Inflammatory macrophage treated with lipopolysaccharide for 4 hours (primary cell): ENCODE data around the gene MYO3B.
A peak's percentile ranks its signal among the peaks of the same experiment; 100 is the strongest.
"Not testable (repeated sequence)": the region's sequence is repeated elsewhere in the genome, so short reads cannot be mapped to it uniquely, and the experiment has no call there.

Experiments used
- DNase-seq: peaks from one replicate; pipeline ENCODE4 v3.0.0-alpha.2; 2020

The MYO3B gene

DNA sequence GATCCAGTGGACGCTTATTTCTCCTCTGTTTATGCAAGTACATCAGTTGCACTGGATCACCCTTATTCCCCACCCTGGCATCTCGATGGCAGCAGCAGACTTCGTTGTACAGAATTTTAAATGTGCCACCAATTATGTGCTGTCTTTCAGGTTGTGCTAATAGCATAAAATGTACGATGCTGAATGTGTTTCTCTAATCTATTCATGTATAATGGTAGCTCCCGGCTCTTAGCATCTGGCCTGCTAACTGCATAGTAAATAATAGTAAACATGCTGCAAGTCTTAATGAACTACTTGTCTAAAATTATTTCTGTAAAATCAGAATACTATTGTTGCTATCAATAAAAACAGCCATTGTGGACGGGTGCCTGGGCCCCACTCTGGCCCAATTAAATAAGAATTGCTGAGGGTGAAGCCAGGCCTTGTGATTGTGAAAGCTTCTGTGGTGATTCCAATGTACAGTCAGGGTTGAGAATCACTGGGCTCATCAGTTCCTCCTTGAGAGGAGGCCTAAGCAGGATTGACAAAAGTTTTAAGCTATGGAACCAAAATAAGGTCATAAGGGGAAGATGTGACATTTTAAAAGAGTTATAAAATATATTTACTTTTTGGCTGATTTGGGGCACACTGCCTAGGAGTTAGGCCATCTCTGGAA lies 14.4 kb upstream of the MYO3B start:
- no peak for DNase-seq

DNA sequence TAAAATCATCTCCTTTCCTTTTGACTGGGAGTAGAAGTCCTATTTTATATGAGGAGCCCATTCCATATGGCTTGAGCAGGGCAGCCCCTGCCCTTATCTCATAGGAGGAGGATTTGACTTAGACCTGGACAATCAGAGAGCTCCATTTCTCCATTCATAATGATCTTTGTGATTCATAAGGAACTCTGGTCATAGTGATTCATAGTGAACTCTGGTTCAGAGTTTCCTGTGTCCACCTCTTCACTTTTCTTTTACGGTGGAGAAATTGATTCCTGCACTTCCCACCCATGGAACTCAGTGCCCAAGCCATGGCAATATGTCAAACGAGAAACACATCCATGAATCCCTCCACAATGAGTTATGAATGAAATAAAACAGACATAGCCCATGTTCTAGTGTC lies 12.8 kb upstream of the MYO3B start:
- no peak for DNase-seq

GRCh38 chr2:170166735-170167134 lies 11.2 kb upstream of the MYO3B start:
- DNase-seq = no peak

DNA sequence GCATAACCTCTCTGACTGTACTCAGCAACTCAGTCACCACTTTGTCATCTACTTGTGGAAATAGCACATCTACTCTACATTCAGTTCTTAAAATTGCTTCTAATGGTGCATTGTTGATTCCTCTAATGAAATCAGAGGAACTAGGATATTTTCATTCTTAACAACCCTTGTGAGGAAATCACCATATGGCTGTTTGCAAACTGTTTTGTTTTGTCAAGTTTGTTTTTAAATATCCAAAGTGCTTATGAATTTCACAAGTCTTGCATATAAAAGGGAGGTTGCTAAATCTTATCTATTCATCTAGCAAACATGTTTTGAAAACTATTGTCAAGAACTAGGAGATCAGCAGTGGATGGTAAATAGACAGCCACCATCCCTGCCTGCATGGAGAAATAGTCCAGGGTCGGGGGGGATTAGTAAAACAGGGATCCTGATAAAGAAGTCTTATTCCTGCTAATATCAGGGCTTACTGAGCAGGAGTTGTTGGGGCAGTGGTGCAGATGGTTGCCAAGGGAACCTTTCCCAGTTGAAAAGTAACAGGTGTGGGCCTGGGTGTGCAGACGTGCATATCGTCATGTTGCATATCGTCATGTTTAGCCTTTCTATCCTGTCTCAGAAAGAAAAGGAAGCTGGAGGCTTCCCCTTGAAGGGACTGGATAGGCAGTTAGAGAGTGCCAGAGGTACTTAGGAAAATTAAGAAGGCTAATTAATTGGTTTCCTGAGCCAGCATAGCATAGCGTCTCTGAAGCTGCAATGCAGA lies 7.5 kb upstream of the MYO3B start:
- DNase-seq = no peak

- DNase-seq = no peak
Measured at GRCh38 chr2:170176212-170176611, 1.7 kb upstream of the MYO3B start.

- no peak for DNase-seq
Measured at GRCh38 chr2:170180031-170180566, 2.2 kb downstream of the MYO3B start.

- no peak for DNase-seq
Measured at GRCh38 chr2:170181602-170182001, 3.7 kb downstream of the MYO3B start.

DNA sequence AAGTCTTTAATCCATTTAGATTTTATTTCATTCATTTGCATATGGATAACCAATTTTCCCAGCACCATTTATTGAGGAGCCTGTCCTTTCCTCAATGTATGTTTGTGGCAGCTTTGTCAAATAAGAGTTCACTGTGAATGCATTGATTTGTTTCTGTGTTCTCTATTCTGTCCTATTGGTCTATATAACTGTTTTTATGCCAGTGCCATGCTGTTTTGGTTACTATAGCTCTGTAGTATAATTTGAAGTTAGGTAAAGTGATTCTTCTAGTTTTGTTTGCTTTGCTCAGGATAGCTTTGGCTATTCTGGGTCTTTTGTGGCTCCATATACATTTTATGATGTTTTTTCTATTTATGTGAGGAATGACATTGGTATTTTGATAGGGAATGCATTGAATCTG lies 7.4 kb downstream of the MYO3B start:
- DNase-seq = no peak

DNA sequence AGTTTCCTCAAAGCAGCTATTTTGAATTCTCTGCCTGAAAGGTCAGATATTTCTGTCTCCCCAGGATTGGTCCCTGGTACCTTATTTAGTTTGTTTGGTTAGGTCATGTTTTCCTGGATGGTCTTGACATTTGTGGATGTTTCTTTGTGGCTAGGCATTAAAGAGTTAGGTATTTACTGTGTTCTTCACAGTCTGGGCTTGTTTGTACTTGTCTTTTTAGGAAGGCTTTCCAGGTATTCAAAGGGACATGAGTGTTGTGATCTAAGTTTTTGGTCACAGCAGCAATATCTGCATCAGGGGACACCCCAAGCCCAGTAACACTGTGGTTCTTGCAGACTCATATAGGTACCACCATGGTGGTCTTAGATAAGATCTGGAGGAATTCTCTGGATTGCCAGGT lies 11.8 kb downstream of the MYO3B start:
- no peak for DNase-seq

DNA sequence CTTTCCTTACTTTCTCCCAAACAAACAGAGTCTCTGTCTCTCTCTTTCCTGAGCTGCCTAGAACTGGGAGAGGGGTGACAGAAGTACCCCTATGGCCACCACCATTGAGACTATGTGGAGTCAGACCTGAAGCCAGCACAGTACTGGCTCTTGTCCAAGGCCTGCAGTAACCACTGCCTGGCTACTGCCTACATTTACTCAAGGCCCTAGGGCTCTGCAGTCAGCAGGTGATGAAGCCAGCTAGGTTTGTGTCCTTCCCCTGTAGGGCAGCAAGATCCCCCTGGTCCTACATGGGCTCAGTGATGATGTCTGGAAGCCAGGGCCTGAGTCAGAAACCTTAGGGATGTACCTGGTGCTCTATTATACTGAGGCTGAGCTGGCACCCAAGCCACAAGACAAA lies 12.2 kb downstream of the MYO3B start:
- no peak for DNase-seq

GRCh38 chr2:170191166-170191866 lies 13.4 kb downstream of the MYO3B start:
- DNase-seq = no peak

DNA sequence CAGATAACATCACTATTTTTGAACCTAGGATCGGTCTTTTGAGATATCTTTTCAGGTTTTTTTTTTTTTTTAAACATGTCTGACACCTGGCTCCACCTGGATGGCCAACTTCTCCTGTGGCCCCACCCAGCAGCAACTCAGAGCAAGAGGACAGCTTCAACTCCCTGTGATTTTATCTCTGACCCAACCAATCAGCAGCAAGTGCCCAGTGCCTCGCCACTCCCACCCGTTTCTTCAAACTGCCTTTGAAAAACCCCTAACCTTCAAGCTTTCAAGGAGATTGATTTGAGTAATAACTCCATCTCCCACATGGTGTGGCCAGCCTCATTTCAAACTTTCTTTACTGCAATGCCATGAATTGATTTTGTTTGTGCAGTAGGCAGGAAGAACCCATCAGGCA lies 19.0 kb downstream of the MYO3B start:
- no peak for DNase-seq

- no peak for DNase-seq
Measured at GRCh38 chr2:170201275-170201674, 23.3 kb downstream of the MYO3B start.

DNA sequence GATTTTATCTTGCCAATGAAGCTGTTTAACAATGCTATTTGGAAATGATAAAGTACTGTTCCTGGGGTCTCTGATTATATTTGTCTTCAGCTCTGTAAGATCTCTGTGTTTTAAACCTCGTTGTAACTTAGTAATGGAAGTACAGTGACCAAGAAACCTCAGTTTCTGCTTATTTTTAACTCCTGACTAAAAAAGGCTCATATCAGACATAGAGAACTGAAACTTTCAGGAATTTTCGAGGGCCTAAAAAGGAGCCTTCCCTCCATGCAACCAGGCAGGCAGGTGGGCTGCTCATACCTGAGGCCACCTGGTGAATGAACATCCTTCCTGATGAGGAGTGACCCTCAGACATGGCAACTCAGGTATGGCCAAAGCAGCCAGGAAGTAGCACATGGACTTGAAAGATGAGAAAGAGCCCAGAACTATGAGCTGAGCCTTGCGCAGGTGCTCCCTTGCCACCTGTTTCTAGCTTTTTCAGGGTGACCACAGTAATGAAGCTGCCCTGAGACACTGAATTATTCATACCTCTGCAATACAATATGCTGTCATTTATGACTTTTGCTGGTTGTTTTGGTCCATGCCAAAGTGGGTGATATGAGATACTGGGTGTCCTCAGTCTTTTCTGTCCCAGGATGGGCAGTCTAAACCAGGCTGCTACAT lies 23.9 kb downstream of the MYO3B start:
- DNase-seq = no peak

DNA sequence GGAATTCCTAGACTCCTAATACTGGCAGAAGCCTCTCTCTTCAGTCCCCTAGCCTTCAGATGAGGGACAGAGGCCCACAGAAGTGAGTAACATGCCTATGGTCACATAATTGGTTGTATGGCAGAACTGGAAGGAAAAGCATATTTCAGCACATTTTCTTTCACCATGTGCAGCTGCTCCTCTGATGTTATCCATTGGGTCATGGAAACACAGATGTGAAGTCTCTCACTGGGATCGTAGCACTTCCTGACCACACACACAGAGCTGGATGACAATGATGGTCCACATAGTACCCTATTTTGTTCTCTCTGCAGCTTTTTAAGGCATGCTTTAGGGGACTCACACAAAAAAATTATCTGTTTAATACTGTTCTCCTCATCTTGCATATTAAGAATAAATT lies 24.5 kb downstream of the MYO3B start:
- DNase-seq = no peak

GRCh38 chr2:170204298-170204951 lies 26.5 kb downstream of the MYO3B start:
- peak; percentile 32 for DNase-seq

DNA sequence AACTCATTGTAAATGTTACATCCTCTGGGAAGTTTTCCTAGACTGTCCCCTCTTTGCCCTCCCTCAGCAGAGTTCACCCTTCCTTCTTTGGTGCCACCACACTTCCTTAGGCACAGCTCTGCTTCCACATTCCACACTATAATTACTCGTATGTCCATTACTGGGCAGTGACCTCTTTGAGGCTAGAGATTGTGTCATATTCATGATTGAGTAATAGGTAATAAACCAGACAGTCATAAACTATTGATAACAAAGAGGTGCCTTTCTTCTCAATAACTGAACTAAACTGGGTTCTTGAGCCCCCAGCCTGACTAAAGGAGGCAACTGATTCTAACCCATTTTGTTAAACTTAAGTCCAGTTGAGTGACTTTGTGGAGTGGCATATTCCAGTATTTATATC lies 28.3 kb downstream of the MYO3B start:
- DNase-seq = peak; percentile 28

GRCh38 chr2:170206805-170207407 lies 29.0 kb downstream of the MYO3B start:
- DNase-seq = no peak

DNA sequence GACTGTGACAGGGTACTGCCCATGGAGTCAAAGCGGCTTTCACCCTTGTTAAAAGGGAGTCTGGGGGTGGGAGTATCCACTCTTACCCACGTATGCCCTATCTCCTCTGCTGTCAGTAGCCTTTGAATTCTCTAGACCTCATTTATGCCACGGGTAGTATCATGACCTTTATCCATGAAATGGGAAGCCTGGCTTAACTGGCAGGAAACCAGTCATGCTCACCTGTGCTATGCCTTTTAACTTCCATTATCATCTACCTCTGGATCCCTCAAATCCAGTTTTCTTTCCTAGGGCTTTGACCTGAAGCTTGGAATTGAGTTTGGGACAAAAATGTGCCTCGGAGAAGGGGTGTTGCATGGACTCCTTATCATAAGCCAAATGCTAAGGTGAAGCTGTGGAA lies 30.0 kb downstream of the MYO3B start:
- no peak for DNase-seq

DNA sequence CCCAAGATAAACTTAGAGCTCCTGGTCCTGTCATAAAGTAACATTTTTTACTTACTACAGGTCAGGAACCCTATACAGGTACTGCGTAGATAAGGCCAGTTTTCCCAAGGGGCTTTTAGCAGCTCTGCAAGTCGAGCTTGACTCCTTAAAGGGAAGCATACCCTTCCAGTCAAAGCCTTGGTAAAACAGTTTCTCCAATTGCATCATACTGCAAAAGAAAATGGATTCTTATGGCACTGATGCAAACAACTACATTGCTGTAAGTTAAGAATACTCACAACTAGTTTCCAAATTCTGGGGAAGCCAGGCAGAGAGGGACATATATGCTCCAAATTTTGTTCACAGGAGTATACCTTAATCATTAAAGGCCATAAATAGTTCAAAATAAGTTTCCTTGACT lies 31.0 kb downstream of the MYO3B start:
- no peak for DNase-seq

DNA sequence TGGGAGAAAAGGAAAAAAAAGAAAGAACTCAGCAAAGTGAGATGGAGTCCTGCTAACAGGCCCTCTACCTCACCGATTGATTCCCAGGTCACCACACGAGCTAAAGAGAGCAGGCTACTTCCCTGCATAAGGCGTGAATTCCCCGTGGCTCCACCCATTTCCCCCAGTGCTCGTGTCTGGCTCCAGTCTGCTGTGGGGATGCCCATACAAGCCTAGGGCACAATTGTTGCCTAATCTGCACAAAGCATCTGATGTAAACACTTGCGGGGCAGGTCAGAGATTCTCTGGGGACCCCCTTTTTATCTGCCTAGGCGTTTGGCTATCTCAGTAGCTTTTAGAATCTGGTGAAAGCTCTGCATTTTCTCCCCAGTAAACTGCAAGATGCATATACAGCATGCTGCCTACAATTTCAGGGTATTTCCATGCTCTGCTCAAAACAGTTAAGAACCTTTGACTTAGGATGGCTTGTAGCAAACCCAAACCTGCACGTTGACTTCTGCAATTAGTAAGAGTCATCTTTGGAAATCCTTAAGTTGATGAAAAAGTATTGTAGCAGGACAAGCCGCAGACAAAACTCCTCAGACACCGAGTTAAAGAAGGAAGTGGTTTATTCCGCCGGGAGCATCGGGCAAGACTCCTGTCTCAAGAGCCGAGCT lies 34.8 kb downstream of the MYO3B start:
- DNase-seq = peak; percentile 28

DNA sequence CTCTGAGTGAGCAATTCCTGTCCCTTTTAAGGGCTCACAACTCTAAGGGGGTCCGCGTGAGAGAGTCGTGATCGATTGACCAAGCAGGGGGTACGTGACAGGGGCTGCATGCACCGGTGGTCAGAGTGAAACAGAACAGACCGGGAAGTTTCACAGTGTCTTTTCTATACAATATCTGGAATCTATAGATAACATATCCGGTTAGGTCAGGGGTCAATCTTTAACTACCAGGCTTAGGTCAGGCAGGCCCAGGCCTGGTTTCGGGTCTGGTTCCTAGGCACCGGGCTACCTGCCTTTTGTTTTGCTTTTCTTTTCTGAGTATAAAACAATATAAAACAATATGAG lies 35.3 kb downstream of the MYO3B start:
- not testable (repeated sequence) for DNase-seq
